GM12873 (cell line): ENCODE results near the gene HES2.

ENCODE experiments used
- CTCF ChIP-seq: IDR thresholded peaks from 2 replicates; pipeline ENCODE4 v1.5.1; 2012; ENCODE audit warnings: low read depth, mild to moderate bottlenecking, moderate library complexity, low read length, control low read depth; ENCODE audit not compliant: insufficient read depth; ENCODE audit errors: missing control alignments

HES2 gene

GRCh38 chr1:6408023-6408422 lies 11.7 kb downstream of the HES2 start:
- no peak for TF ChIP-seq CTCF

DNA sequence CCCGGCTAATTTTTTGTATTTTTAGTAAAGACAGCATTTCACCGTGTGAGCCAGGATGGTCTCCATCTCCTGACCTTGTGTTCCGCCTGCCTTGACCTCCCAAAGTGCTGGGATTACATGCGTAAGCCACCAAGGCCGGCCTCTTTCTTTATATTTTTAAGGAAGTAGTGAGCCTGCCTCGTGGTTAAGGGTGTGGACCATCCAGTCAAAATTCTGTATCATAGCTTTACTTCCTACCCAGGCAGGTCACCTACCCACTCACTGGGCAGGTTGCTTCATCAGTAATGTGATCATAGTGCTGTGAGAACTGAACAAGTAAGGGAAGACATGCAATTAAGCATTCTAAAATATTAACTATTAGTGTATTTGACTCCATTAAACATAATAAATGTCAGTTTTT lies 18.0 kb downstream of the HES2 start:
- TF ChIP-seq CTCF: no peak

DNA sequence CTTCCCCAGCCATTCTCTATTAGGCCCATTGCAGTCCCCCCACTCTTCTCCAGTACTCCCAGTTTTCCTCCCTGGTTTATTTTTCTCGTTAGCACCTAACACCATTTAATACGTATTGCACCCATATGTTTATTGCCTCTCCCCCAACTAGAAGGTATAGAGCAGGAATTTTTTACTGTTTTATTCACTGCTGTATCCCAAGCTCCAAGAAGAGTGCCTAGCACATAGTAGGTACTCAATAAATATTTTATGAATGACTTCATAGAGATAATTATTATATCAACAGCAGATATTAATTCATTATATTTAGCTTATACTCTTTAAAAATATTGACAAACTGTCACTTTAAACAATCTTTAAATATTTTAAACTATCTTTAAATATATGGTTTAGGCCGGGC lies 20.4 kb downstream of the HES2 start:
- TF ChIP-seq CTCF: no peak

GRCh38 chr1:6397844-6398441 lies 21.8 kb downstream of the HES2 start:
- TF ChIP-seq CTCF: no peak

DNA sequence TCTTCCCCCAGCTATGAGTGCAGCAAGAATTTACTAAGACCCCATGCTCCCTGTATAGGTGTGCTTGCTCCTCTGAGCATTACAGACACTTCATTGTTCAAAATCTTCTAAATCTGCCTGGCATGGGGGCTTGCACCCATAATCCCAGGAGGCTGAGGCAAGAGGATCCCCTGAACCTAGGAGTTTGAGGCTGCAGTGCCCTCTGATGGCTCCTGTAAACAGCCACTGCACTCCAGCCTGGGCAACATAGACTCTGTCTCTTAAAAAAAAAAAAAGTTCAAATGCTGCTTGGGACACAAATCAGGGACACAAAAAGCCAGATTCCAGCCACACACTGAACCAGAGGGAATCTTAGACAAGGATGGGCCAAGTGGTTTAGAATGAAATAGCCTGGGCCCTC lies 22.7 kb downstream of the HES2 start:
- TF ChIP-seq CTCF: peak; percentile 21

DNA sequence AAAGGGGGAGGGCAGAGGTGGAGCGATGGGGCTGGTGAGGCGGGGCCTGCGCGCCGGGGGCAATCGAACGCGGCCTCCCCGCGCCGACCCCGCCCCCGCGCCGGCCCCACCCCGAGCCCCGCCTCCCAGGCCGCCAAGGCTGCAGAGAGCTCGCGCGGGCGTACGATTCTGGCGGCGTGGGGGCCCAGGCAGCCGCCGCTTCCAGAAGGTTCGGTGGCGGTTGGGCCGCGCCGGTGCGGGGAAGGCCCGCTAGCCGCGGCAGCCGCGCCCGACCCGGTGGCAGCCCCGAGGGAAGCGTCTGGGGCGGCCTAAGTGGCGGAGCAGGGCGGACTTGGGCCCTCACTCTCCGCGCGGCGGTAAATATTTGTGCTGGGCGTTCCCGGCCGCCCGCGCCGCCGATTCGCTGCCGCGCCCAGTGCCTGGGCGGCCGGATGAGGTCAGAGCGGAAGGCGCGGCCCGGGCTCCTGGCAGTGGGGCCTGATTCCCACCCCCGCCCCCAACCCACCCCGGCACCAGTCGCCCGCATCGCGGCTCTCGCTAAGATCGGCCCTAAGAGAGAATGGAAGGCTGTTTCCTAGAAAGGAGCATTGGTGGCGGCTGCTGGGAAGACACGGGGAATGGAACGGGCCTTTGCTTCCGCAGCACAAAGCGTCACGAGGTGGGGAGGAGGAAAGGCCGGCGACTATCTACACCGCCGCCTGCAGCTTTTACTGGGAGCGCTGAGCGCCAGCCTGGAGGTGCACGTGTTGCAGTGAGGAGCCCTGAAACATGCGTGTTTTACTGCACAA lies 26.1 kb downstream of the HES2 start, which contains the start of gene ACOT7:
ACOT7 (minus strand) TSS at position 368 of the 788 bp plus-strand sequence. CDS start 368 bp downstream, outside the sequence.
- TF ChIP-seq CTCF: peak; percentile 17

DNA sequence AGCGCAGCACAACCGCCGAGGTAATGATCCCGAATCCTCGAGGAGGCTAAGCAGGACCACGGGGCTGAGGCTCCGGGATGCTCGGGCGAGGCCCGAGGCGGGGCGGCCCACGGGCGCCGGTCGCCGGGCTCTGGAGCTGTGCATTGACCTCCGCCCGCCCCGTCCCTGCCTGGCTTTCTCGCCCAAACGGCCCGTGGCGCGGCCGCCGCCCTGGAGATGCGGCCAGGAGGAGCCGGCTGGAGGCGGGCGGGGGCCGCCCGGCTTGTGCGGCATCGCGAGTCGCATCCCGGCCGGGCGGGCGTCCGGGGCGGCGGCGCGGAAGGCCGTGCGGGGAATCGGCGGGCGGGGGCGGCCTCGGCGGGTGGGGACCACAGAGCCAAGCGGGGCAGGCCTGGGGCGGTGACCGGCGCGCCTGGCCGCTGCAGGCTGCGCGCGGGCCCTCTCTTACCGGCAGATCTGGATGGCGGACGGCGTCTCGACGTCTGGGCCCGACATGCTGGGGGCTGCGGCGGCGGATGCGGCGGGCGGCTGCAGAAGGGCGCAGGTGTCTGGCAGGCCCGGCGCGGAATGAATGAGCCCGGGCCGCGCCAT lies 26.8 kb downstream of the HES2 start:
- TF ChIP-seq CTCF: no peak
